ENCODE results near the gene KRT33B. TPM values are rescaled to one million over a fixed set of nuclear protein-coding genes. Genes with fewer than 3 reads are reported as not detected.
"Not testable (repeated sequence)": the region's sequence is repeated elsewhere in the genome, so short reads cannot be mapped to it uniquely, and the experiment has no call there.

The KRT33B gene
- polyA plus RNA-seq, 3 donors: not detected

DNA sequence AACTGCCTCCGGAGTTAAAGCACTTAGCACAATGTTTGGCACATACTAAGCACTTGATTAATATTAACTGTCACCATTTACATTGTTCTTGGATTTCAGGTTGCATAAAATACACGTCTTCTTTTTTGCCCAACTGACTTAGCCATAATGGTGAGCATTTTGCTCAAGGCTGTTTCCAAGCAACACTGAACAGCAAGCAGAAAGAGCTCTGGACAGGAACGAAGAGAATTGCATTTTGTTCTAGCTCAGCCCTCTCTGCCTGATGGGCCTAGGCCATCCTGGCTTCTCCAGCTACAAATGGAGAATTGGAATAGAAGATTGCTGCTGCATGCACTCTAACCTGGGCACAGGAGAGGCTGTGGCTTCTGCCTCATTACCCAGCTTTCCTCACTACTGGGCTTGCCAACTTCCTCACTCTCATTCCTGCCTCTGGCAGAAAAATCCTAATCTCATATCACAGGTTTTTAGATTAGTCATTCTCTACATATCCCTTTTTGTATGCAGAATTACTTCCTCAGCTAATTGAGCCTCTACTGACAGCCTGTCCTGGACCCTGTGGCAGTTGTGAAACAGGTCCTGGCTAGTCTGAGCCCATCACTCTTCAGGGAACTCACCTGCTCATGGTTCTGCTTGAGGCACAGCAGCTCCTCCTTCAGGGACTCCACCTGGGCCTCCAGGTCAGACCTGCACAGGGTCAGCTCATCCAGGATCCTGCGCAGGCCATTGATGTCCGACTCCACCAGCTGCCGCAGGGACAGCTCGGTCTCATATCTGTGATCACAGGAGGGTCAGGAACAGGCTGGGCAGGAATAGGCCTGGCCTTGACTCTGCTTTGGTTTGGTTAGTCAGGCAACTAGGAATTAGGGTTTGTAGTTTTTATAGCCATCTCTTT is 21.5 kb downstream of the KRT33B start:
- DNase-seq: no peak

DNA sequence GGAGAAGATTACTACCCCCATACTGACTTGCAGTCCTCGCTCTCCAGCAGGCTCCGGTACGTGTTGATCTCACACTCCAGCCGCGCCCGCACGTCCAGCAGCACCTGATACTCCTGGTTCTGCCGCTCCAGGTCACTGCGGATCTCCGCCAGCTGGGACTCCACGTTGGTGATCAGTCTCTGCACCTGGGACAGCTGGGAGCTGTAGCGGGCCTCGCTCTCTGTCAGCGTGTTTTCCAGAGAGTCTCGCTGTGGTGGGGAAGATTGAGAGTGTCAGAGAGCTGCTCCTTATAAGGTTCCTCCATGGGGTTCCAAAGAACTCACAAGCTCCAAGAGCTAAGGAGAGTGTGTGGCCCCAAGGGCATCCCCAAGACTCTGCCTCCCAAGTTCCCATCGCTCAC is 23.2 kb downstream of the KRT33B start:
- DNase-seq: not testable (repeated sequence)

DNA sequence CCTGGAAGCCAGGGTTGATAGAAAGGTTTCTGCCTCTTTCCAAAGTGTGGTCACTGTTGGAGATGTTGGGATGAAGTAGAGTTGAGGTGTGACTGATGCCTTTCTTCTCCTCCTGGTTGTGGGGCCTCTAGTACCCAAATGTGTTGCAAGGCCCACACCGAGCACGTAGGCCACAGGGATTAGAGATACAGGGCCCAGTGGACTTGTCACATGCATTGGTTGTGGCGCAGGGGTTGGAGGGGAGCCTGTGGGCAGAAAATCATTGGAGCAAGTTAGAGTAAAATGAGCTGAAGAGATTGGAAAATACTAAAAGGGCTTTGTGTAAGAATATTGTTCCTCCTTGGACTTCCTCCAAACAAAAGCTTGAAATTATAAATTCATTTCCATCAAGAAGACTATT is 23.6 kb downstream of the KRT33B start:
- DNase-seq: no peak

DNA sequence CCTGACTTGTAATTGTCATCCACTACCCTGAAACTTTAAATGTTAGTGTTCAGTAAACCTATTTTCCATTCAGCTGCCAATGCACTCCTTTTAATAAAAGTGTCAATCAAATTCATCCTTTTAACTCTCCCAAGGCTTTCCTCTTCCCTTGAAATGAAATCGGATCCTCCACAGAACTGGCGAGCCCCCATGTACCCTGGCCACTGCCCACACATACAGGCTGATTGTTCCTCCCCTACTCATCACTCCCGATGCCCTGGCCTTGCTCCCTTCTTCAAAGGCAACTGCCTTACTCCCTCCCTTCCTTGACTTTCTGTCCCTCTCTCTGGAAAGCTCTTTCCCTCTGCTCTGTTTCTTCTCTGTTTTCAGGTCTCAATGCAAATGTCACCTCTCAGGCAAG is 26.6 kb downstream of the KRT33B start:
- peak; percentile 65 for DNase-seq

DNA sequence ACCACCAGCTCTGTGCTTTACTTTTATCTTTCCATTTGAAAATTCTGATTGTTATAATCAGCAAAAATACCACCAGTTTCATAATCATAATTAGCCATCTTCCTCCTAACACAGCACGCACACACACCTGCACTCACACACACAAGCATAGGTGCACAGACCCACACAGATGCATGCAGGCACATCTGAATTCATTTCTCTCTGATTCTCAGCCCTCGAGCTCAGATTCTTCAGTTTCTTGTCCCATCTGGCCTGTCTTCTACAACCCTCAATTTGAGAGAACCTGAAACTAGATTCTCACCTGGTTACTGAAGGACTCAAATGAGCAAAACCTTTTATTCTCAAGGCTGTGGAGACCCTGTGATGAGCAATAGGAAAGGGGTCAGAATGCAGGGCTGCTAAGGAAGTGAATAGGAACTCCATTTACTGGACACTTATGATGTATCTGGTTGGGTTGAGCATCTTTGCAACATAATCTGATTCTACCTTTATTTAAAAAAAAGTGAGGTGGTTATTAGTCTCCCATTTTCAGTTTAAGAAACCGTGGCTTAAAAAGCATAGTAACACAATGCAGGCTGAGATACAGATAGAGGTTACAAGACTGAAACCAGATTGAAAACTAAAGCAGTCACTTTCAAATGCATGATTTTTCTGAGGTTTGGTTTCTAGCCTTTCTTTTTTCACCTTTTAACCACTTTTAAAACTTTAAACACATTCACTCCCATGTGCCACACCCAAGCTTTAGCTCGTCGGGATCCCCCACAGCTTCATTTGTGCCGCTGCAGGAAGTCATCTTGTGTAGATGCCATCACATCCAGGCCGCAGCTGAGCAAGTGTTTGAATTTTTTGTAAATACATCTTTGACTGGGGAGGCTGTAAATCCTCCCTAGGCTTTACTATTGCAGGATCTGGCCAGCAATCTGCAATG is 28.4 kb downstream of the KRT33B start:
- DNase-seq: no peak

DNA sequence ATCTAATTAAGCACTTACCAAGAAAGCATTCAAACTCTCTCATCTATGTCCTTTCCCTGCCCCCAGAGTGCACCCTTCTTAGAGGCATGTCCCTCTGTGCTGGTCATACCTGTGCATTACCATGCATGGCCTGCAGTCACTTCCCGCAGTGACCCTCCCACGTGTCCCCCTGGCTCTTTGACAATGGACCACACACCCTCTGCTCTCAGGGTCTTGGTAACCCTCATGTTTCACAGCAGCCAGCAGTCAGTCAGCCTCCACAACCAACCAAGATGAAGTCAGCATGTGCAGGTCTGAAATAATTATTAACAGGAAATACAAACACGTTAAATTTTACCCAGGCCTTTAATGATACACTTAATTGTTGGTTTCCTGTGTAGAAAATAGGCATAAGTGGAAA is 29.1 kb downstream of the KRT33B start:
- DNase-seq: peak; percentile 56

DNA sequence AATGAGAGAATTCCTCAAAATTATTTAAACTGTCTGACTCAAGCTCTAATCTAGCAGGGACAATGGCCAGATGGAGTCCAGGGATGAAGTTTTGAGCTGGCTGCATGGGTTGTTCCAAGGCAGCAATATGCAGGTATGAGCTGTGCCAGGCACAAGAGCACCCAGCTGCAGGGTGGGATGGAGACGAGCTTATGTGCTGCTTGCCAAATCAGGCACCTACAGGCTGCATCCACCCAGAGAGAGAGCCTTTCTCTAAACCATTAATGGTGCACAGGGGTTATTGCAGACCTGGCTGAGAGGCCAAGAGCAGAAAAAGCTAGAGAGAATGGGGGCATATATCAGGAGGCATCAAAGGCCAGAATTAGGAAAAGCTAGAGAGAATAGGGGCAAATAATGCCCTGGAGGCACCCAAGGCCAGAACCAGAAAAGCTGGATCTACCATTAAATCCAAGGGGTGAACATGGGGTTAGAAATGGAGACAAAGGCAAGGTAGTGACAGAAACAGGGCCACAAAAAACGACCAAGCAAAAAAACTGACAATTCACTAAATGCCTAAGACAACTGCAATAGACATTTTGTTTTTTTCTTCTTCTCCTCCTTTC is 29.9 kb downstream of the KRT33B start:
- no peak for DNase-seq

DNA sequence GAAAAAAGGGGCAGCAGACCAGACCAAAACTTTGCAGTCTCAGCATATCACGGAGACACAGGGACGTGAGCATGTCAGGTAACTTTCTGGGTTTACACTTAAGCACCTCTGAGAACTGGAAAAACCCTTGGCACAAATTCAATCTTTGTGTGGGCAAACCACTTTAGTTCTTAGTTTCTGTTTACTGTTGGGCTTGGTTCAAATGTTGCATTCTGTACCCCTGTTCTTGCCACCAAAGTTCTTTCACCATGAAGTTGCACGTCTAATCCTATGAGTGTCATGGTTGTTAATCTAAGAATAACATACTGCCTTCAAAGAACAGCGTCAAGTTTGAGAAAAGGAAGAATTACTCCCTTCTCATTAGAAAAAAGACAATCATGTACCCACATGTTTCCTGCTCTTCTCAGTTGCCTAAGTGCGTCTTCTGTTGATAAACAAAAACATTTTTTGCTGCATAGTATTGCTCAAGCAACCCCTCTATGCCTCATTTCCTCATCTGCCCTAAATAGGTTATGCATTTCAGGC is 30.6 kb downstream of the KRT33B start:
- no peak for DNase-seq

DNA sequence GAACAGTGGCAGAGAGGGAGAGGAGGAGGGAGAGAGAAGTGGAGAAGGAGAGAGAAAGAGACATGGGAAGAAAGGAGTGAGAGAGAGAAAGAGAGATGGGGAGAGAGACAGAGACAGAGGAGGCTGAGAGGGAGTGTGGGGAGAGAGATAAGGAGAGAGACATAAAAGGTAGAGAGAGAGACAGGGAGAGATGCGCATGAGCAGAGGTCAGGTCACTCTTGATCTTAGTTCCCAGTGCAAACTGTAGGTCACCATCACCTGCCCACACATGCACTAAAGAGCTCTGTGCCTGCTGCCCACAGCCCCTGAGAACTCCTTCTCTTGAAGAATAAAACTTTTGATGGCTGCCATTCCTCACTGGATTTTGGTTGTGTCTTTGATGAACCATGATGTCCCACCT is 33.9 kb downstream of the KRT33B start:
- DNase-seq: no peak

DNA sequence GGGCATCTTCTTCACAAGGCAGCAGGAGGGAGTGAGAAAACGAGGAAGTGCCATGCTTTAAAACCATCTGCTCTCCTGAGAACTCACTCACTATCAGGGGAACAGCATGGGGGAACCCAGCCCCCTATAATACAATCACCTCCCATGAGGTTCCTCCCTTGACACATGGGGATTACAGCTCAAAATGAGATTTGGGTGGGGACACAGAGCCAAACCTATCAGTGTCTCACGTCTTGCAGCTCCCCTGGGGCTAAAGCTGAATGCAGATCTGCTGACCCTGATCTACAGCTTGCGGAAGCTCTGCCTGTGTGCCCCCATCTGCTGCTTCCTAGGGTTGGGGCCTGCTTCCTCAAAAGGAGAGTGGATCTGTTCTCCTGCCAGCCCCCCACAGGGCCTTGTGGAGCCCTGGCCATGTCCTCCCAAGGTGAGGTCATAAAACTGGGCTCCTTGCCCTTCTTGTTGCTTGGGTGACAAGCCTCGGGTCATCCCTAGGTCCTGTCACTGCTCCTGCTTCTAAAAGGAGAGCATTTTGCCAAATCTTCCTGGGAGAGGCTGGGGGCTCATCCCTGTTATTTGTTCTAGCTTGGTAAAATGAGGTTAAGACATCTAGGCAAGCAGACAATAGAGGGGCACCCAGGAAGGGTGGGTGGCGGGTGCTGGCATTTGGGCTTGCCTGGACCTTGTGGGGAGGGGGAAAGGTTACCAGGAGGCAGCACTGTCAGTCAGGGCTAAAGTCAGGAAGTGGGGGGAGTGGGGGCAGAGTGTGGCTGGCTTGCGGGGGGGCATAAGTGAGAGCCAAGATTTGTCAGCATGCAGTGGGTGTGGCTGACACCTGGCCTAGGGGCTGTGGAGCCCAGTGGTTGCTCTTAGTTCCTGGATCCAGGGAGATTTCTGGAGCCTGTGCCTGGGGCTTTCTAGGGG is 35.0 kb downstream of the KRT33B start:
- DNase-seq: no peak

DNA sequence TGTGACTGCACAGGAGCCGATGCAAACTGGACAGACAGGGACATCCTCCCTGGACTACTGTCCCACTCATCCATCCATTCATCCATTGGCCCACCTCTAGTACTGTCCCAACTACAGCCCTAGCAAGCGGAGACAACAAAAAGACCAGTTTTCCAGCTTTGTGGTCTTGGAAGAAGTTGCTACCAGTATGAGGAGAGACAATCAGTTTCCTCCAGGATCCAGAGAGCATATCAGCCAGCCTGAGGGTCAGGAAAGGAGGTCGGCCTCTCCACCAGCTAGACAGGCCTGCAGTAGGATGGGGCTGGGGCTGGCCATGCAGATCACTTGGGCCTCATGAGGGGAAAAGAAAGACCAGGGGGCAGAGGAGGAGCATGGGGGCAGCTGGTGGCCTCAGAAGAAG is 35.8 kb downstream of the KRT33B start:
- DNase-seq: no peak

DNA sequence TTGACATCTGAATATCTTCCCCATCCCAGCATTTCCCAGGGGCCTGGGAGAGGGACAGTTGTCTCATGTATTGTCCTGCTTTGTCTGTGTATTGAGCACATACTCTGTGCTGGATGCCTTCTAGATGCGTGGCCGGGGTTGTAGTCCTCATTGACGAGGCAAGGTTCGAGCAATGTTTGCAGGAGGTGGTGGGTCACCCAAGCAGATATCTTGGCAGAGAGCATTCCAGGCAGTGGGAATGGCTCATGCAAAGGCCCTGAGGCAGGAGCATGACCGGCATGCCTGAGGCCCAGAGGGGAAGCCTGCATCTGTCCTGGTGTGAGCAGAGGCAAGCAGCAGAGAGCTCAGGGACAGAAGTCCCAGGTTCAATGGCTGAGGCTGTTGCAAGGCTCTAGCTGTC is 36.5 kb downstream of the KRT33B start:
- DNase-seq: no peak

DNA sequence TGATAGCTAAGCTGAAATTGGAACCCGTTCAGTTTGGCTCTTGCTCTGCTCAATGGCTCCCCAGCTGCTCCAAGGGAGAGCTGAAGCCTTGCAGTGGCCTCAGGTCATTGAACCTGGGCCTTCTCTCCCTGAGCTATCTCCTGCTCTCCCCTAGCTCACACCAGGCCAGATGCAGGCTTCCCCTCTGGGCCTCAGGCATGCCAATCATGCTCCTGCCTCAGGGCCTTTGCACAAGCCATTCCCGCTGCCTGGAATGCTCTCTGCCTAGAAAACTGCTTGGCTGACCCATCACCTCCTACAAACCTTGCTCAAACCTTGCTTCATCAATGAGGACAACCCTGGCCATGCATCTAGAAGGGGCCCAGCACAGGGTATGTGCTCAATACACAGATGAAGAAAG is 37.4 kb downstream of the KRT33B start:
- DNase-seq: no peak

DNA sequence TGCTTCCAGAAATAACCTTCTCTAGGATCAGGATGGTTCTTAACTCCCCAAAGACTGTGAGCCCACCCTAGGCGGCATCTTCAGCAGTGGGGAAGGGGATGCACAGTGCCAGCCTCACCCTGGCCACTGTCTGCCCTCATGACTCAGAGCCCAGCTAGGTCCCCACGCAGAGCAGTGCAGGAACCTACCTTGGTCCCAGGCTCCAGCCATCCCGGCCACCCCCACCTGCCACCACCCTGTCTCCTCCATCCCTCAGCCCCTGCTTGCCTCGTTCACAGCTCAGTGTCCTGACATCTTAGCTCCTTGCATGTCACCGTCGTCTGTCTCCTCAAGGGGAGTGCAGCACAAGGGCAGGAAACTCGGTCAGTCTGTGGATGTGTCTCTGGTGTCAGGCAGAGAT is 38.0 kb downstream of the KRT33B start:
- no peak for DNase-seq

DNA sequence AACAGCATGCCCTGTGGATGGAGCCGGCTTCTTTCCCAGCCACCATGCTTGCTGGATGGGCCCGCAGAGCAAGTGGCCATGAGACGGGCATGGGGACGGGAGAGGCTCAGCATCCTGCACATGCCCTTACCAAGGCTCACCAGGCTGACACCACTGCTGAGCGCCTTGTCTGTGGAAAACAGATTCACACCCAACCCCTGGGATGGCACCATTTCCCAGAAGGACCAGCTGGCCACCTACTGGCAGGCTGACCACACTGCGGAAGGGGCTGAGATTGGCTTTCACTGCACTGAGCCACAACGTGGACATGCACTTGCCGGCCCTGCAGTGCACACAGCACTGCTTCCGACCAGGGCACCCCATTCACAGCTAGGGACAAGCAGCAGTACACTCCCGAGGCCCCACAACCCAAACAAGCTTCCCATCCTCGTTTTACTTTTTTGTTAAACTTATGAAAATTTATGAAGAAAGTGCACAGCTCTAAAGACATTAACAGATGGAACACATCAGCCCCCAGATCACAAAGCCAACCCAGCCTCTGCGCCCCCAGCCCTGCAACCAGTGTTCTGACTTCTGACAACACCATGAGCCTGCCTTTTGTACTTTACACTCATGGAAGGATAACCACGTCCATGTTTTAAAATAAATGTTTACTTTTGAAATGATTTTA is 40.2 kb downstream of the KRT33B start:
- DNase-seq: no peak

DNA sequence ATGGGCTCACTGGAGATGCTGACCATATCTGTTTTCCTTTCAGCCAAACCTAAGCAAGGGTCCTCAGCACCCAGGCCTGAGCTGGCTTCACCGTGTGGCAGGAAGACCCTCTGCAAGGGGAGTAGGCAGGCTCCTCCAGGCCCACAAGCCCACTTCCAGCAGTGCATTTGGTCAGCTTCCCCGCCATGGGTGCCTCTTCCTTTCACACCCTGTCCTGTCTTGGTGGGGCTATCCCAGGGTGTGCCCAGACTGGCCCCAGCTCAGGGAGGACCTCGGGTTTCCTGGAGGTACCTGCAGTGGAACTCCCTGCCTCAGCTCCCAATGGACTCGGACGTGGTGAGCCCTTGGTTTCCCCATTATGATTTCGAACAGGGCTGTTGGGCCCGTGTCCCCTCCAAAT is 41.4 kb downstream of the KRT33B start:
- DNase-seq: no peak

DNA sequence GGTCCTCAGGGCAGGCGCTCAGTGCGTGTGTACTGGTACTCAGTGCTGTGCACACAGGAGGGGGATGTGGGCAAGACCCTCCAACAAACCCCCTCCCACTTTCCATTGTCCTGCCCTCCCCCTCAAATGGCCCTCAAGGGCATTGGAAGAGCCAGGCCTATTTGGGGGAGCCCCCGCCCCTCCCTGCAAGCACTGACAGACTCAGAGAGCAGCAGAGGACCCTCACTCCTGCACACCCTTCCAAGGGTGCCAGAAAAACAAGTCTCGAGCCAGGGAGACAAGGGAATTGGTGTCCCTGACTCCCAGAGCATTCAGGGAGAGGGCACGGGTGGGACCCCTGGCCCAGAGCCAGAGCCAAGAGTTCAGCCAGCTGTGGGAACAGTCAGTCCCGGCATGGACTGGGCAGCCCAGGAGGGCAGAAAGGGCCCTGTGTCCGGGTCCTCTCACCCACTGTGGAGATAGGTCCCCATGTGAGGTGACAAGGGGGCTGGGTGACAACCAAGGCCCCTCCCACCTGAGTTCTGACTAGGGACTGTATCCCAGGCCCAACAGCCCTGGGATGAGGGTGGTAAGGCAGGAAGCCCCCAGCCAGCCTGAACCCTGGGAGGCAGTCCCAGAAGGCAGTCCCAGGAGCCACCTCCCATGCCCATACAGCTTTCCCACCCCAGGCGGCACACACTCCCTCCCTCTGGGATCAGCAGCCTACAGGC is 42.0 kb downstream of the KRT33B start:
- DNase-seq: no peak

DNA sequence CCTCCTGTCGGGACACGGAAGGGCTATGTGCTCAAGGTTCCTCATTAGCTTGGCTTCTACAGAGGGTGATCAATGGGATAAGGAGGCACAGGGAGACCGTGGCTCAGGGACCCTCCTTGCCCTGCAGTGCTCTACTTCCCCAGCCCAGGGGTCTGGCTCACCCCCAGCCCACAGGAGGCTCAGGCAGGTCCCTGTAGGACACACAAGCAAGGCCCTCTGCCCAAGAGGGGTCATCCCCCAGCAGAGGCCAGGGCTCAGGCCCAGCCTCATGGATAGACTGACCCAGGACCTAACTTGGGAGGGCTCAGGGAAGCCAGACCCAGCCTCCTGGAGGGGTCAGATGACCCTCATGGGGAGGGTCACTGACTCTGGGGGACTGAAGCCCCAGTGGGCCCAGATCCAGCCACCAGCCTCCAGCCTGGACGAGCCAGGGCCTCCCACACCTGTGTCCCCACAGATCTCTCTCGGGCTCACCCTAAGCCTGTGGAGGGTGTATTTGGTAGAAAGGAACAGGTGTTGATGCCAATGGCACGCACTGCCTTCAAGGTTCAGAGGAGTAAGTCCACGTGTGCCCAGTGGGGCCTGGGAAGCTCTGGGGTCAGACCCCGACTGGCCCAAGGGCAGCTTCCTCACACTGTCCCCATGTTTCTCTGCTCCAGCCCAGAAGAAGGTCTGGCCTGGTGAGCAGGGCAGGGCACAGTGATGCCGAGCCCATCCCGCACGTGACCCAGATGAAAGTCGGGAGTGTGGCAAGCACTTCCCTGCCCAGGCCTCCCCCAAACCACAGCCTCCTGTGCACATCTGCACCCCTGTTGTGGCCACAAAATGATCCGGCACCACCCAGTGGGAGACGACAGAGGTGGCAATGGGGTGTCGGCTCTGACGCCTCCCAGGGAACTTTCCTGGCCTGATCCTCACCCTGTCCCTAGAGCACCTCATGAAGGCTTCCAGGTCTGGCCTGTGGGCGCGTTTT is 43.2 kb downstream of the KRT33B start:
- DNase-seq: no peak

DNA sequence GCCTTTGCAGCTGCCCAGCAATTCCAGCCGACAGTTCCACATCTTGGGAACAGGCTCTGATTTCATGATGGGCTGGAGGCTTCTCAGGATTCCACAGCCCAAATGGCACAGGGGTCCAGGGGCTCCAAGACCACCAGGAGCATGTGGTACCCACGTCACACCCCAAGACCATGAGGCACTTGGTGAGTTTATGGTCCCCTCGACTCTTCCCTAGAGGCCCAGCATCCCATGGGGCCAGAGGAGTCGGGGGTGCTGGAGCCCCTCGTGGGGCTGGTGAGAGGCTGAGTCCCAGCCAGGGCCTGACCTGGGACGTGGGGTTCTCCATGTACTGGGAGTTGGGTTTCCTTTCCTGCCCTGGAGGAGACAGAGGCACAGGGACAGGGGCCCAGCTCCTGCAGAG is 44.0 kb downstream of the KRT33B start:
- DNase-seq: no peak

Measured in renal pelvis (tissue), 4 donors.